ENCODE results near the gene NAPB. TPM values are rescaled to one million over a fixed set of nuclear protein-coding genes. Genes with fewer than 3 reads are reported as not detected.

NAPB gene
- total and polyA plus RNA-seq, 2 of the 8 experiments (the other 6 are each of a cell fraction or from before 2014, with no cell fraction given), result 6.2 to 12.3 TPM

- peaks cover 0 to 35% of the 10 kb centered on the region in 2 experiments; a peak in 3 of 4 replicates for H3K79me2 ChIP-seq (ENCODE audit: control insufficient read depth in 1 of 2, insufficient read depth in 2 of 2, low read length in 2 of 2)
- peak overlapping the region; percentile 84; the same call in 1 of the 2 replicates for H2BK5ac ChIP-seq (ENCODE audit: low read depth, low read length)
- H3K18ac ChIP-seq (ENCODE audit: extremely low read depth, low read length), result peak overlapping the region; percentile 19
- no peaks in the 10 kb centered on the region for H3K27me3 ChIP-seq (replicated peaks in 1 of 4; ENCODE audit: control insufficient read depth in 3 of 4, extremely low read depth in 1 of 4, insufficient read depth in 3 of 4, low read length in 3 of 4)
- H3K14ac ChIP-seq (ENCODE audit: insufficient read length), result no peak overlapping the region
- H3K9ac ChIP-seq (replicated peaks in 1 of 4; ENCODE audit: extremely low read depth in 1 of 4, low read depth in 3 of 4, low read length in 3 of 4), result peak overlapping the region; percentile 74 to 90 (median 84)
- 16% methylated on average over 8 of the region's 8 CpGs; no CpG with 5 or more reads in 1 of the 2 experiments for WGBS, 2 experiments (ENCODE audit: extremely low coverage in 1 of 2, insufficient coverage in 1 of 2, insufficient read length in 1 of 2, insufficient replicate concordance in 2 of 2, low coverage in 1 of 2, low lambda C conversion rate in 2 of 2, missing lambda C conversion rate in 1 of 2)
- H3K36me3 ChIP-seq (ENCODE audit: control insufficient read depth in 2 of 4, insufficient read depth in 4 of 4, low read length in 3 of 4), result peaks cover 4 to 11% (median 7%) of the 10 kb centered on the region in 4 experiments; a peak in 4 of 8 replicates
- no peak overlapping the region for H2AFZ ChIP-seq (ENCODE audit: low read length)
- 0 out of 2 replicates have a peak overlapping the region, but pooled peaks have one; percentile 95 for H4K8ac ChIP-seq (ENCODE audit: extremely low read depth, insufficient read depth, low read length)
- peaks cover 10 to 15% of the 10 kb centered on the region in 2 experiments for H4K20me1 ChIP-seq (replicated peaks in 1 of 2; ENCODE audit: control insufficient read depth in 1 of 2, insufficient read depth in 2 of 2, low read length in 2 of 2)
- CTCF ChIA-PET (ENCODE audit: partially characterized antibody), result no interaction called here
- H2AK5ac ChIP-seq (ENCODE audit: low read depth, low read length), result no peak overlapping the region
- H3K9me3 ChIP-seq (ENCODE audit: insufficient read depth in 2 of 2, low read depth in 1 of 2, low read length in 1 of 2), result no peaks in the 10 kb centered on the region
- H3K27ac ChIP-seq (ENCODE audit: low read depth, low read length), result peak overlapping the region; percentile 91
- H3K4ac ChIP-seq (replicated peaks; ENCODE audit: insufficient read length, low read depth, low read length), result peak overlapping the region; percentile 1
- peaks cover 2 to 12% (median 8%) of the 10 kb centered on the region in 4 experiments; a peak in 6 of 7 replicates for H3K4me1 ChIP-seq (replicated peaks in 1 of 4; ENCODE audit: control insufficient read depth in 3 of 4, insufficient read depth in 4 of 4, low read length in 3 of 4)
- H3K4me3 ChIP-seq (ENCODE audit: extremely low read depth in 1 of 4, insufficient read depth in 2 of 4, low read depth in 3 of 4, low read length in 4 of 4), result peak overlapping the region; percentile 62 to 91 (median 82)
- H3K56ac ChIP-seq (replicated peaks; ENCODE audit: insufficient read length, low read depth, low read length), result no peak overlapping the region
- H3K23me2 ChIP-seq (ENCODE audit: low read depth, low read length), result peaks cover 15% of the 10 kb centered on the region; the same call in 1 of the 2 replicates
- no peak overlapping the region for H4K91ac ChIP-seq (replicated peaks; ENCODE audit: insufficient read length, low read length)
- DNase-seq (ENCODE audit: low read depth in 1 of 2, low spot score in 2 of 2), result no peak
- peak overlapping the region; percentile 80 to 84 for H3K4me2 ChIP-seq (ENCODE audit: insufficient read depth in 1 of 2, low read depth in 2 of 2, low read length in 2 of 2)
- H2BK20ac ChIP-seq (ENCODE audit: low read length), result no peak overlapping the region
- TF ChIP-seq CEBPB (IDR thresholded peaks at IDR 0.05; ENCODE audit: low read depth, low read length), result peak; percentile 49; the same call in 1 of the 2 replicates
- TF ChIP-seq GABPA (IDR thresholded peaks at IDR 0.05; ENCODE audit: borderline replicate concordance, insufficient read depth, low read length), result no peak
- no peak for TF ChIP-seq PHF8 (conservative IDR thresholded peaks at IDR 0.05; ENCODE audit: low read depth, low read length)
- no peak overlapping the region for H2BK15ac ChIP-seq (ENCODE audit: low read length)
- POLR2A ChIA-PET (ENCODE audit: partially characterized antibody), result interaction anchor here (0.8 to 1.6 kb wide), 4 partner anchors 8 to 16 kb away, joined by 3 read pairs; partner anchors contain the start of gene NXT1
- H2BK12ac ChIP-seq (ENCODE audit: low read depth, low read length), result no peak overlapping the region; the same call in 1 of the 2 replicates
- H3K79me1 ChIP-seq (ENCODE audit: low read depth, low read length), result peaks cover 10% of the 10 kb centered on the region
- no peak overlapping the region for H3K23ac ChIP-seq (ENCODE audit: insufficient read length)
- H2BK120ac ChIP-seq (replicated peaks; ENCODE audit: low read depth, low read length), result no peak overlapping the region
- no peak for FAIRE-seq
- H4K5ac ChIP-seq (ENCODE audit: insufficient read length, low read depth, low read length), result peak overlapping the region; percentile 45
Observed at GRCh38 chr20:23361119-23361475, 60.2 kb downstream of the NAPB start.
